GM23248 (cell line): Measurements from ENCODE around the gene PYGB.

Source experiments
- EZH2 ChIP-seq: fragments of 200-600 bp; sonication (generic); IDR thresholded peaks from 2 replicates; pipeline ENCODE4 v1.6.1; 2018; ENCODE audit warnings: antibody characterized with exemption, mild to moderate bottlenecking; ENCODE audit not compliant: insufficient read depth, poor library complexity, severe bottlenecking
- EZH2phosphoT487 ChIP-seq: fragments of 200-600 bp; sonication (generic); IDR thresholded peaks from 2 replicates; pipeline ENCODE4 v1.6.1; 2018; ENCODE audit warnings: antibody characterized with exemption, moderate library complexity, mild to moderate bottlenecking, low read depth; ENCODE audit not compliant: insufficient read depth

DNA sequence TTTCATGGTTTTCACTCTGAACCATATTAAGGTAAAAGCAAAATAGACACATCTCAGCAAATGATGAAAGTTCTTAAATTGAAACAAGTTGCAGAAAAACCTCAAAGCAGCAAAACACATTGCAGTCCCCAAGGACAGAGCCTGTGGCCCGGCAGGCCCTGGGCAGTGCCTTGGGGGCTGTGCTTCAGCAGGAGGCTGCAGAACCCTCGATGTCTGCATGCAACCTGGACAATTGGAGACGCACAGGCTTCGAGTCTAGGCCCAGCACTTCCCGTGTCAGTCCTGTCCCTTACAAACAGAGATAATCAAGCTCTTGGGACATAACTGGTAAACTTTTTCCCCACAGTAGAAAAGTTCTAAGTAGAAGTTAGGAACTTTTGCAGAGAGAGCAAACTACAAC, 9.2 kb downstream of the PYGB start:
- TF ChIP-seq EZH2 (no peak), EZH2phosphoT487 (no peak)
